Stimulated activated CD4-positive, alpha-beta T cell treated with anti-CD3 and anti-CD28 coated beads, TNF-alpha, amount 100 ng/mL, for 24 hours (primary cell): ENCODE results near the gene AK4.
"Not testable (repeated sequence)": the region's sequence is repeated elsewhere in the genome, so short reads cannot be mapped to it uniquely, and the experiment has no call there.

Source experiments
- DNase-seq, 3 experiments: peaks; one replicate each; pipeline ENCODE4 v3.0.0-alpha.2; 2020; ENCODE audit warnings: low read depth in 3 of 3

Gene AK4

DNA sequence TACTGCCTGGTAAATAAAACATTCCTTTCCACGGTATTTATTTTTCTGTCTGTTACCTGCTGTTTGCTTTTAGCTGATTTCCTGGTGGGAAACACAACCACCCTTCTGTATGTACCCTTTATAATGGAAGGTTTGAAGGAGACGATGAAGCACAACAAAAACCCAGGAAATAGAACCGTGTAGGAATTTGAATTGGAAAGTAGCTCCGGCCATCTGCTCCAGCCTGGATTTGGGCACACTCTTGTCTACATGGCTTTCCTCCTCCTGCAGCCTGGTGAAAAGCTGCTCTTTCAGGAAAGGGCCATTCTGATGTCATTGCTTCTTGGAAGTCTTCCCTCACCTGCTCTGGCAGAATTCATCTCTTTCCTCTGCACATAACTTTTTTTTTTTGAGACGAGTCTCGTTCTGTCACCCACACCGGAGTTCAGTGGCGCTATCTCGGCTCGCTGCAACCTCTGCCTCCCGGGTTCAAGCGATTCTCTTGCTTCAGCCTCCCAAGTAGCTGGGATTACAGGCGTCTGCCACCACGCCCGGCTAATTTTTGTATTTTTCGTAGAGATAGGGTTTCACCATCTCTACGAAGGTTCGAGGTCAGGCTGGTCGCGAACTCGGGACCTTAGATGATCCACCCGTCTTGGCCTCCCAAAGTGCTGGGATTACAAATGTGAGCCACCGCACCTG is 2.7 kb downstream of the AK4 start:
- no peak for DNase-seq

DNA sequence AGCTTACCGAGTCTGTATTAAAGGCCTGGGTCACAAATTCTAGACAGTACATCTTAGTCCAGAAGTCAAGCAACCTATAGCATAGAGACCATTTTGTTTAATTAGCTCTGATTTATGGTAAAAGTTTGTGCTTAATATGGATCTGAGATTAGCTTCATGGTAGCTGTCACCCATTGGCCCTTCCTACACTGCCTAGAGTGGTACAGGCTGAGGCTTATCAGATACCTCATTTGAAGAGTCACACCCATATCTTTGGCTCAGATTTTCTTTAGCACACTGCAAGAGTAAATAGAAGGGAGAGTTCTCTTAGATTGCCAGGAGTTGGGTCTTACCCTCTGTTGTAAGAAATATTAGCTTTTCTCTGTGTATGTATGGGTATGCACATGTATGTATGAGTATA is 3.6 kb downstream of the AK4 start:
- no peak for DNase-seq

- DNase-seq: no peak
Measured at GRCh38 chr1:65153635-65154034, 5.6 kb downstream of the AK4 start.

- no peak for DNase-seq
Measured at GRCh38 chr1:65156910-65157545, 9.0 kb downstream of the AK4 start.

DNA sequence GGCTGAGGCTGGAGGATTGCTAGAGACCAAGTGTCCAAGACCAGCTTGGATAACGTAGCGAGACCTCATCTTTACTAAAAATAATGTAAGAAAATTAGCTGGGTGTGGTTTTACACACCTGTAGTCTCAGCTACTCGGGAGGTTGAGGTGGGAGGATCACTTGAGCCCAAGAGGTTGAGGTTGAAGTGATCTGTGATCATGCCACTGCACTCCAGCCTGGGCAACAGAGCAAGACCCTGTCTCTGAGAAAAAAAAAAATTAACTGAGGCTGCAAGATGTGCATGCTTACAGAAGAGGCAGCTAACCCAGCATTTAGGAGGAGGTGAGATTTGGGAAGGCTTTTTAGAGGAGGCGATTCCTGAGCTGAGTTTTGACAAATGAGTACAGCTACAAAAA is 9.5 kb downstream of the AK4 start:
- DNase-seq: no peak

- DNase-seq: not testable (repeated sequence)
Measured at GRCh38 chr1:65159291-65159688, 11.3 kb downstream of the AK4 start.

GRCh38 chr1:65159801-65160523 is 12.0 kb downstream of the AK4 start:
- DNase-seq: no peak

DNA sequence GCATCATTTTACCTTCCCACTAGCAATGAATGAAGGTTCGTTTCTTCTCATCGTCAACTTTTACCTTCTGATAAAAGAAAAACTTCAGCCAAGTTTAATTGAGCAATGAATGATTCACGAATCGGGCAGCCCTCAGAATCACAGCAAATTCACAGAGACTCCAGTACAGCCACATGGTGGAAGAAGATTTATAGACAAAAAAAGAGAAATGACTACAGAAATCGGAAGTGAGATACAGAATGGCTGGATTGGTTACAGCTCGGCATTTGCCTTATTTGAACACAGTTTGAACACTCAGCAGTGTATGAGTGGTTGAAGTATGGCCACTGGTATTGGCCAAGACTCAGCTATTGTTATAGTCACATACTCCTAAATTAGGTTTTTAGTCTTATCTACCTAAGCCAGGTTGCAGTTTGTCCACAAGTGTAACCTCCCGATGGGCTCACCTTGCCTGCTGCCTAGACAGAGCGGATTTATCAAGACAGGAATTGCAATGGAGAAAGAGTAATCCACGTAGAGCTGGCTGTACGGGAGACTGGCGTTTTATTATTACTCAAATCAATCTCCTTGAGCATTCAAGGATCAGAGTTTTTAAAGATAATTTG is 15.3 kb downstream of the AK4 start:
- no peak for DNase-seq

GRCh38 chr1:65164101-65164500 is 16.1 kb downstream of the AK4 start:
- DNase-seq: not testable (repeated sequence)

- DNase-seq: no peak
Measured at GRCh38 chr1:65164633-65165032, 16.6 kb downstream of the AK4 start.

DNA sequence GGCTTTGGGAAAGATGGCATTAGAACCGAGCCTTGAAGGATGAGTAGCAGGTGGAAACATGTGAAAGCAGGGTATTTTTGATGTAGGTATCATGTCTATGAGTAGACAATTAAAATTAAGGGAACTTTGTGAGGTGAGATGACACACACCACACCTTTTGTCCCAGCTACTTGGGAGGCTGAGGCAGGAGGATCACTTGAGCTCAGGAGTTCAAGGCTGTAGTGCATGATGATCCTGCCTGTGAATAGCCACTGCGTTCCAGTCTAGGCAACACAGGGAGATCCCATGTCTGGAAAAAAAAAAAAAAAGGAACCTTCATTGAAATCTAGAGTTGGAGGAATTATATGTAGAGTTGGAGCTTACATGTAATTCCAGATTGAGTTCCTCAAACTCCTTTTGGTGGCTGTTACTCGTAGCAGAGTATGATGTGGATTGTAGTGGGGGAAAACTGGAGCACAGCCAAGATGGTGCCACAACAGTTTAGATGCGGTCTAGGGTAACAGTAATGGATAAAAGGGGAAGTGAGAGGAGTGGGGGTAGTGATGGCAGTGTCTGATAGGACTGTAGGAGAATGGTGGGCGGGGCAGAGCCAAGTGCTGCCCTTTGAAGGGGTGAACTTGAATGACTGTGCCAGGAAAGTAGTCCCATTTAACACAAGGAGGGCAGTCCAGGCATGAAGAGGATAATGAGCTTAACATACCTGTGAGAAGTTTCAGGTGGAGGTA is 17.4 kb downstream of the AK4 start:
- DNase-seq: no peak

GRCh38 chr1:65166572-65167305 is 18.7 kb downstream of the AK4 start:
- DNase-seq: no peak

- DNase-seq: no peak
Measured at GRCh38 chr1:65167586-65168242, 19.7 kb downstream of the AK4 start.

GRCh38 chr1:65168867-65169266 is 20.9 kb downstream of the AK4 start:
- DNase-seq: no peak

GRCh38 chr1:65170511-65171142 is 22.6 kb downstream of the AK4 start:
- DNase-seq: no peak

DNA sequence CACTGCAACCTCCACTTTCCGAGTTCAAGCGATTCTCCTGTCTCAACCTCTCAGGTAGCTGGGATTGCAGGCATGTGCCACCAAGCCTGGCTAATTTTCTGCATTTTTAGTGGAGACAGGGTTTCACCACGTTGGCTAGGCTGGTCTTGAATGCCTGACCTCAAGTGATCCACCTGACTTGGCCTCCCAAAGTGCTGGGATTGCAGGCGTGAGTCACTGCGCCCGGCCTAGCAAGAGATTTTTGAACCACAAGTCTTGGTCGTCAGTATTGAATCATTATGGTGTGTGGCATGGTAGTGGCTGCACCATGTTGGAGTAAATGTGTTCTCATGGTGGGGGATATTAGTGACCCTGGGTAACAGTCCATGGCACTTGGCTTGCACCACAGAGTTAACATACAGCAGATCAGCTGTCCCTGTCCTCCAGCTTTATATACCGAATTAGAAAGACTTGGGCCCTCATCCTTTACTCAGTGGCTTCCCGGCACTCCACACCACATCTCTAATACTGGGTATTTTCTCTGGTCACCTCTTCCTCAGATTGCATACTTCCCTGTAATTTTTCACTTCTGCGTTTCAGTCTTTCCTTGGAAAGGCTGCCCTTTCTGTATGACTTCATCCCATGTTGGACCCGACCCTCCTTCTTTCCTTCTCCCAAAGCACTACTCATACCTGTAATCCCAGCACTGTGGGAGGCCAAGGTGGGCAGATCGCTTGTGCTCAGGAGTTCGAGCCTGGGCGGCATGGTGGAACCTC is 25.1 kb downstream of the AK4 start:
- no peak for DNase-seq

GRCh38 chr1:65174585-65174984 is 26.6 kb downstream of the AK4 start:
- no peak for DNase-seq

DNA sequence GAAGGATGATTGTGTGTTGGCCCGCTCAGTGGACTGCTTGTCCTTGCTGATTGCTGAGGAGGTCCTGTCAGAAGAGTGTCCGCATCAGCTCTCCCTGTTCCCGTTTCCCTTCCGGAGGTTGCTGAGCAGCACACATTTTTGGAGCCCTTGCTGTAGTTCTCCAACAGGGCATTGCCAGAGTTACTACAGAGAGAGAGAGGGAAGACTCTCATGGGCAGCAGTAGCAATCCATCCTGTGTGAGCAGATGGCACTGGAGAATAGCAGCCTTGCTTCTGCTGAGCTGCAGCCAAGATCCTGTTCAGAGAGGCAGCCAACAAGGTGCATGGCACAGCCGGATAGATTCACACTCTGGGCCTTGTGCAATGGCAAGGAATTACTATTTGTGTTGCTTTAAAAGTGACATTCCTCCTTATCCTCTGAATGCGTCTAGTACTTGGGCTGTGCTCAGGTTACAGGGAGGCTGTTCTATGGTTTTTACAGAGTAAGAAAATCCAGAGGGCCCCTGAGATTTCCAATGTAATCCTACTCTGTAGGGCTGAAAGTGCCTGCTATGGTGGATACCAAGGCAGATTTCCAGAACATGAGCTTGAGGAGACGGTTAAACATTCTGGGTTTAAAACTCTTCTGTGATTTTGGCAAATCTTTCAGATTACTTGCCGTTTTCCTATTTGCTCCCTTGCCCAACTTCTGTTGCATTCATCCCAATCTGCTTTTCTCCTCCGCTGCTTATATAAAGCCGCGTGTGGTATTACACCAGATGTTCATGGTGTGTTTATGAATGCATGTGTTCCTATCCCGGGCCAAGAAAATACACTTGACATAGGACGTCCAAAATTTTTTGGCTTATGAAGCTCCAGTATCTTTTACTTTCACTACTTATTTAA is 27.4 kb downstream of the AK4 start:
- DNase-seq: no peak

DNA sequence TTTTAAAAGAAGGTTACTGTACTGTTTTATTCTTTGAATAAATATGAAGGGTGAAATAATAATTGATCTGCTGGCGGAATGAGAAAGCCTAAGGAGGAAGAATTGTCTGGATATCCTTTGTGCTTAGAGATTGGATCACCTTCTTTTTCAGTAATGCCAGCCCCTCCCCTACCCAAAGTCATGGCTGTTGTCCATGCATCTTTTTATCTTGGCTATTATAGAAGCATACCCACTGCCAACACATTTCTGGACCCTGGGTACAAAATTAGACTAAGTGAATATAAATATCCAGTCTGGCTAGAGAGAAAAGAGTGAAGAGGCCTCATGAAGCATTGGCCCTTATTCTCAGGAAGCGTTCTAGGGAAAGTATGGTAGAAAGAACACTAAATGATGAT is 28.1 kb downstream of the AK4 start:
- DNase-seq: no peak
